HG03558 (cell line): ENCODE data around the gene CDC34.

Experiments used
- ATAC-seq: cut with Tn5 transposase; IDR thresholded peaks from one replicate; pipeline ENCODE4 v1.9.1; 2021; ENCODE audit warnings: moderate number of reproducible peaks; ENCODE audit not compliant: unreplicated experiment; ENCODE audit errors: extremely low read depth

Gene CDC34

GRCh38 chr19:531753-532560 is at the start of gene CDC34:
TSS of gene CDC34 (plus strand) at chr19:531760. CDS start at chr19:531932, 172 bp downstream.
- ATAC-seq, result peak; percentile 18

DNA sequence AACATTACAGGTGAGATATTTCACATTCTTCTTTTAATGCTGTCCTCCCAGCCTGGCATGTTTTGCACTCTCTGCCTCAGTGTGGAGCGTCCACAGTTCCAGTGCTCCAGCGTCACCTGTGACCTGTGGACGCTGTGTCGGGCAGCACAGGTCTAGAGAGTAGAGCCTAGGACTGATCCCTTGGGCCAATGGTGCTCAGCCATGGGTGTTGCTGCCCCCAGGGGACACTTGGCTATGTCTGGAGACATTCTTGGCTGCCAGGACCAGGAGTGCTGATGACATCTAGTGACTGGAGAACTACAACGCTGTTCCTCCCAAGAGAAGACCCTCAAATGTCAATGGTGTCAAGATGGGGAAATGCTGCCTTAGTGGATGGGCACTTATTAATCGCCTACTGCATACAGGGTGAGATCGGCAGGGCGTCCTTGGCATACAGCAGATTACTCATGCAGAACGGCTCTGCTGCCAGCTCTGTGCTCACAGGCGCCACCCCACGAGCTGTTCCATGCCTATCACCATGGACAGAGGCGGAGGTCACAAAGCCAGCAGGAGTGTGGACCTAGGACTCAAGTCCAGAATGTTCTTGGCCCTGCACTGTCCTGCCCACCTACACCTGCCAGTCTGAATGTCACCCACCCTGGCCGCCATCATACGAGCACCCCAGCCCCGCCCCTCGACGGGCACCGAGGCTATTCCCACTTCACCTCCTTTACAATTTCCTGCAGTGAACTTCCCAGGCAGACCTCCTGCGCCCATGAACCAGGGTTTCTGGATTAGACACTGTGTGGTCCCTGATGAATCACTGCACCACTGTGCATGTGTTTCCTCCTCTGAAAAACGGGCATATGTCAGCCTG is 49.1 kb upstream of the CDC34 start:
- no peak for ATAC-seq

- no peak for ATAC-seq
Observed at GRCh38 chr19:483332-484072, 48.1 kb upstream of the CDC34 start.

DNA sequence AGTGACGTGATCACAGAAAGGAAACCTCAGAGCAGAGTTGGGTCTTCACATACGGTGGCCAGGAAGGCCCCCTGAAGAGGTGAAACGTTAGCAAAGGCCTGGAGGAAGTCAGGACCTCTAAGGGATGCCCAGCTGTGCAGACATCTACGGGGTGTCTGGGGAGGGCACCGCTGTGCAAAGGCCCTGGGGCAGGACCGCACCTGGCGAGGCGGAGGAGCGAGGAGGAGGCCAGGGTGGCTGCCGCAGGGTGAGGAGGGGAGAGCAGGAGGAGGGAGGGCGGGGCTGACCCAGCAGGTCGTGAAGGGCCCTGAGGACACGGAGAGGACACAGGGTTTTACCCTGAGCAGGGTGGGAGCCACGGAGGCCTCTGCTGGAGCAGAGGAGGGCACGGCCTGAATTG is 47.1 kb upstream of the CDC34 start:
- ATAC-seq, result no peak

DNA sequence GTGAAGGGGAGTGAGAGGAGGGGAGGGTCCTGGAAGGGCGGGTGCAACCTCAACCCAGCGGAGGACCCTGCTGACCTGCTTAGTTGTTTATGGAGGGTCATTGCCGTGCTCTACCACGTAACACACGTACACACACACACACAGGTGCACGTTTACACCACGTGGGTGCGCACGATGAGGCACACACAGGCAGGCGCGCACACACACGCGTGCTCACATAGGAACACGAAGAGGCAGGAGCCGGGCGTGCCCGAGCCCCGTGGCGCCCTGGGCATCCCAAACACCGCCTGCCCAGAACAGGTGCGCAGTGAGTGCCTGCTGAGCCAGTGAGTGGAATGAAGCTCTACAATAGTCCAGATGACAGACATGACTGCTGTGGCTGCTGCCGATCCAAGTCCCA is 46.5 kb upstream of the CDC34 start:
- no peak for ATAC-seq

GRCh38 chr19:485583-486236 is 45.9 kb upstream of the CDC34 start:
- no peak for ATAC-seq

- peak; percentile 69 for ATAC-seq
Observed at GRCh38 chr19:488505-489417, 42.8 kb upstream of the CDC34 start.

DNA sequence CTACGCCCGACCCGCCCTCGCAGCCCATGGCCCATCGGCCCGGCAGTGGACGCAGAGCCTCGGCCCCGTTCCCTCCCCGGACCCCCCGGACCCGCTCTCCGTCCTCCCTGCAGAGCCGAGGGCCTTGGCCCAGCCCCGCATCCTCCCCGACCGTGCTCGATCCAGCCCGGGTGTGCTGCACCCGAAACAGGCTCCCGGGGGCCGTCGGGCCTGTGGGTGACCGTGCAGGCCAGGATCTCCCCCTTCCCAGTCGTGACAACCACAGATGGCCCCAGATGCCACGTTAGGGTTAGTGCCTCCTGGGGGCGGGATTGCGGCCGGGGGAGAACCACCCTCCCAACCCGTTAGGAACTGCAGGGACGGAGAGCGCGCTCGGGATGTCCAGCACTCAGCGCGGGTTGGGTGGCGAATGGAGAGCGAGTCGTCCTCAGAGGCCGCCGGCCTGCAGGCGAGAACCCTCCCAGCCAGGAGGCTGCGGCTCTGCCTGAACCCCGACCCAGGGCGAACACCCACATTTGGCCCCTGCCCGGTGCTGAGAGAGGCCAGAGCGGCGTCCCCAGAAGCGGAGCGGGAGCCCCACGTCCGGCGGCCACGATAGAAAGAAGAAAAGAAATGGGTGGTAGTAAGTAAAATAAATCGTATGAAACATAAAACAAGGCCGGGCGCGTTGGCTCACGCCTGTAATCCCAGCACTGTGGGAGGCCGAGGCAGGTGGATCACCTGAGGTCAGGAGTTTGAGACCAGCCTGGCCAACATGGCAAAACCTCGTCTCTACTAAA is 42.0 kb upstream of the CDC34 start:
- no peak for ATAC-seq

DNA sequence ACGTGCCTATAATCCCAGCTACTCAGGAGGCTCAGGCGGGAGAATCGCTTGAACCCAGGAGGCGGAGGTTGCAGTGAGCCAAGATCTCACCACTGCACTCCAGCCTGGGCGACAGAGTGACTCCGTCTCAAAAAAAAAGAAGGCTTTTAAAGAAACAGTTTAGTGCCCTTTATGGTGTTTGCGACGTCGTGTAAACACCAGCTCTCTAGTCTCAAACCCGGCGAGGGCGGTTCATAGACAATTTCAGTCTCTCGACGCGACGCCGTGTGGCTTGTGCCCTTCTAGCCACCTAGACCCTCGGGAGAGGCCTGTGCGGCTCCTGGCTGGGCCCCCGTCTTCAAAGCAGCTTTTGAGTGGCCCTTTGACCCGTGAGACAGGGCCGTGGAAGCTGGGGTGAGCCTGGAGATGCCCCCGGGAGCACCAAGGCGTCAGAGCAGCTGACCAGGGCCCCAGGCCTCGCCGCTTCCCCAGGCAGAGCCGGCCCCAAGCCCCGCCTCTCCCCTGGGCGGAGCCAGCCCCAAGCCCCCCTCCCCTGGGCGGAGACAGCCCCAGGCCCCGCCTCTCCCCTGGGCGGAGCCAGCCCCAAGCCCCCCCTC is 40.3 kb upstream of the CDC34 start:
- ATAC-seq, result no peak

GRCh38 chr19:492091-492531 is 39.4 kb upstream of the CDC34 start:
- ATAC-seq, result no peak

GRCh38 chr19:493391-494170 is 38.0 kb upstream of the CDC34 start:
- no peak for ATAC-seq

- no peak for ATAC-seq
Observed at GRCh38 chr19:494171-495080, 37.1 kb upstream of the CDC34 start.

DNA sequence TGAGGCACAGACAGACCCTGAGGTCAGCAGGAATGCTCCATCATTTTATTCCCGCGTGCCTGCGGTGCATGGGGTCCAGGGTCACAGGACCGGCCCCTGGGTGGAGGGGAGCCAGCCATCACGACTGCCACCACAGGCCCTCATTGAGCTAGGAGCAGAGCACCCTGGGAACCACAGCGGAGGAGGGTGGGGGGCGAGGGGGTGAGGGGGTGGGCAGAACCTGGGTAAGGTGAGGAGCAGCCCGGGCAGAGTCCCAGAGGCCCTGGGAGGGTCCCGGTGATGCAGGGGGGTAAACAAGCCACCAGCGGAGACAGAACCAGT is 36.5 kb upstream of the CDC34 start:
- no peak for ATAC-seq

GRCh38 chr19:495402-496111 is 36.0 kb upstream of the CDC34 start:
- ATAC-seq, result no peak

GRCh38 chr19:496112-496665 is 35.4 kb upstream of the CDC34 start, which contains the start of gene MADCAM1:
TSS of gene MADCAM1 (plus strand) at chr19:496486. CDS start at chr19:496500, 14 bp downstream.
- no peak for ATAC-seq
